GM18517 (cell line): Measurements from ENCODE around the gene FAM89B.

ENCODE experiments used
- ATAC-seq: cut with Tn5 transposase; IDR thresholded peaks from one replicate; pipeline ENCODE4 v1.9.1; 2021; ENCODE audit warnings: mild to moderate bottlenecking, moderate library complexity; ENCODE audit not compliant: unreplicated experiment

FAM89B gene

GRCh38 chr11:65588199-65589054 is 16.1 kb downstream of the FAM89B start:
- ATAC-seq, result peak; percentile 79

GRCh38 chr11:65589444-65590239 is 17.3 kb downstream of the FAM89B start:
- ATAC-seq, result no peak

- ATAC-seq, result no peak
These were observed 18.0 kb downstream of the FAM89B start for GRCh38 chr11:65590240-65590738.

- ATAC-seq, result no peak
These were observed 19.9 kb downstream of the FAM89B start for GRCh38 chr11:65591939-65592857.

GRCh38 chr11:65592858-65593517 is 20.6 kb downstream of the FAM89B start:
- no peak for ATAC-seq

- ATAC-seq, result no peak
These were observed 21.4 kb downstream of the FAM89B start for GRCh38 chr11:65593518-65594414.

- no peak for ATAC-seq
These were observed 22.8 kb downstream of the FAM89B start for GRCh38 chr11:65595131-65595530.

- no peak for ATAC-seq
These were observed 23.4 kb downstream of the FAM89B start, which contains the start of gene KCNK7 for GRCh38 chr11:65595543-65596281. TSS of gene KCNK7 (minus strand) at chr11:65595800. CDS start at chr11:65595772, 28 bp downstream.

GRCh38 chr11:65596520-65596919 is 24.2 kb downstream of the FAM89B start:
- ATAC-seq, result no peak

- no peak for ATAC-seq
These were observed 25.9 kb downstream of the FAM89B start for GRCh38 chr11:65598258-65598699.

- no peak for ATAC-seq
These were observed 27.0 kb downstream of the FAM89B start for GRCh38 chr11:65599216-65599954.

- no peak for ATAC-seq
These were observed 27.6 kb downstream of the FAM89B start for GRCh38 chr11:65599955-65600246.

- no peak for ATAC-seq
These were observed 31.9 kb downstream of the FAM89B start for GRCh38 chr11:65604258-65604657.

GRCh38 chr11:65606876-65607613 is 34.7 kb downstream of the FAM89B start:
- no peak for ATAC-seq

- no peak for ATAC-seq
These were observed 35.5 kb downstream of the FAM89B start for GRCh38 chr11:65607614-65608426.

GRCh38 chr11:65609229-65609628 is 36.9 kb downstream of the FAM89B start:
- ATAC-seq, result no peak
